WTC11 (cell line): Measurements from ENCODE around the gene LARGE1.

Source experiments
- CTCF ChIP-seq: fragments of 200-600 bp; IDR thresholded peaks from 2 replicates; pipeline ENCODE4 v1.8.0; 2022; ENCODE audit warnings: antibody characterized with exemption
- E2F1 ChIP-seq: sonication (generic); formaldehyde crosslinking; IDR thresholded peaks from 2 replicates; pipeline ENCODE4 v1.8.0; 2022; ENCODE audit warnings: mild to moderate bottlenecking, missing genetic modification reagents
- E2F4 ChIP-seq: sonication (generic); formaldehyde crosslinking; IDR thresholded peaks from 2 replicates; pipeline ENCODE4 v1.8.1; 2022; ENCODE audit warnings: low read depth, mild to moderate bottlenecking, moderate library complexity, missing genetic modification reagents, borderline replicate concordance
- E2F5 ChIP-seq: sonication (generic); formaldehyde crosslinking; IDR thresholded peaks from 2 replicates; pipeline ENCODE4 v1.8.1; 2022; ENCODE audit warnings: mild to moderate bottlenecking, moderate library complexity, missing genetic modification reagents
- ESRRA ChIP-seq: sonication (generic); formaldehyde crosslinking; IDR thresholded peaks from 2 replicates; pipeline ENCODE4 v1.8.1; 2022; ENCODE audit warnings: mild to moderate bottlenecking, missing genetic modification reagents, borderline replicate concordance
- FOXJ3 ChIP-seq: sonication (generic); formaldehyde crosslinking; IDR thresholded peaks from 2 replicates; pipeline ENCODE4 v1.9.0; 2021; ENCODE audit warnings: missing genetic modification reagents, mild to moderate bottlenecking, borderline replicate concordance
- KAT7 ChIP-seq: sonication (generic); formaldehyde crosslinking; IDR thresholded peaks from 2 replicates; pipeline ENCODE4 v1.8.1; 2023; ENCODE audit warnings: missing genetic modification reagents, mild to moderate bottlenecking, borderline replicate concordance
- ZNF232 ChIP-seq: sonication (generic); formaldehyde crosslinking; IDR thresholded peaks from 2 replicates; pipeline ENCODE4 v1.8.0; 2022; ENCODE audit warnings: mild to moderate bottlenecking, missing genetic modification reagents

GRCh38 chr22:33902073-33902472, 18.2 kb downstream of the LARGE1 start:
- TF ChIP-seq CTCF (no peak), ESRRA (CRISPR knock-in tag) (no peak), FOXJ3 (CRISPR knock-in tag) (no peak), E2F5 (CRISPR knock-in tag) (no peak), ZNF232 (no peak), E2F4 (CRISPR knock-in tag) (no peak), KAT7 (CRISPR knock-in tag) (no peak), E2F1 (no peak)
